Trophoblast cell (in vitro differentiated cells and primary cell): ENCODE data around the gene PPP1R11.
A peak's percentile ranks its signal among the peaks of the same experiment; 100 is the strongest.

ENCODE experiments used
- DNase-seq, 2 donors: peaks; one replicate each; pipeline ENCODE4 v3.0.0-alpha.2; 2016
- H2AFZ ChIP-seq: 2 replicates; pipeline ENCODE4 v1.6.1; 2013; ENCODE audit warnings: low read length, moderate library complexity, mild to moderate bottlenecking; ENCODE audit not compliant: insufficient read depth, poor library complexity
- H2AK5ac ChIP-seq: 2 replicates; pipeline ENCODE4 v1.6.1; 2013; ENCODE audit warnings: mild to moderate bottlenecking, low read length
- H2BK120ac ChIP-seq: 2 replicates; pipeline ENCODE4 v1.6.1; 2013; ENCODE audit warnings: low read length, mild to moderate bottlenecking, moderate library complexity; ENCODE audit not compliant: insufficient read depth, poor library complexity
- H2BK12ac ChIP-seq: 2 replicates; pipeline ENCODE4 v1.6.1; 2013; ENCODE audit warnings: mild to moderate bottlenecking, low read length, moderate library complexity
- H2BK5ac ChIP-seq: 2 replicates; pipeline ENCODE4 v1.6.1; 2013; ENCODE audit warnings: low read length, low read depth, moderate library complexity, mild to moderate bottlenecking; ENCODE audit not compliant: poor library complexity
- H3K14ac ChIP-seq: 2 replicates; pipeline ENCODE4 v1.6.1; 2013; ENCODE audit warnings: mild to moderate bottlenecking, low read length
- H3K18ac ChIP-seq: 2 replicates; pipeline ENCODE4 v1.6.1; 2013; ENCODE audit warnings: mild to moderate bottlenecking, low read length
- H3K23ac ChIP-seq: 2 replicates; pipeline ENCODE4 v1.6.1; 2013; ENCODE audit warnings: low read length
- H3K27ac ChIP-seq: 2 replicates; pipeline ENCODE4 v1.5.1; 2013; ENCODE audit warnings: low read depth, mild to moderate bottlenecking, inconsistent platforms, low read length, moderate library complexity
- H3K27me3 ChIP-seq: 2 replicates; pipeline ENCODE4 v1.6.1; 2013; ENCODE audit warnings: inconsistent platforms, mild to moderate bottlenecking, low read length, moderate library complexity; ENCODE audit not compliant: insufficient read depth
- H3K36me3 ChIP-seq, 2 experiments: 1 replicate in 1 of 2; 2 replicates in 1 of 2; pipeline ENCODE4 v1.6.1; 2013; ENCODE audit warnings: low read length in 2 of 2, mild to moderate bottlenecking in 2 of 2, moderate library complexity in 1 of 2; ENCODE audit not compliant: insufficient read depth in 2 of 2, control insufficient read depth in 1 of 2
- H3K4ac ChIP-seq: 2 replicates; pipeline ENCODE4 v1.6.1; 2013; ENCODE audit warnings: low read depth, mild to moderate bottlenecking, low read length, moderate library complexity
- H3K4me1 ChIP-seq, 2 experiments: 1 replicate in 1 of 2; 2 replicates in 1 of 2; pipeline ENCODE4 v1.6.1; 2013; ENCODE audit warnings: low read length in 2 of 2, mild to moderate bottlenecking in 2 of 2, moderate library complexity in 1 of 2; ENCODE audit not compliant: insufficient read depth in 2 of 2, control insufficient read depth in 1 of 2
- H3K4me2 ChIP-seq: 2 replicates; pipeline ENCODE4 v1.6.1; 2013; ENCODE audit warnings: inconsistent platforms, mild to moderate bottlenecking, low read length, moderate library complexity
- H3K4me3 ChIP-seq: 2 replicates; pipeline ENCODE4 v1.5.1; 2013; ENCODE audit warnings: mild to moderate bottlenecking, low read depth, low read length, inconsistent platforms
- H3K79me1 ChIP-seq: one replicate; pipeline ENCODE4 v1.6.1; 2013; ENCODE audit warnings: low read length
- H3K79me2 ChIP-seq: 2 replicates; pipeline ENCODE4 v1.6.1; 2013; ENCODE audit warnings: low read length, mild to moderate bottlenecking; ENCODE audit not compliant: control insufficient read depth, insufficient read depth, poor library complexity
- H3K9ac ChIP-seq: 2 replicates; pipeline ENCODE4 v1.6.1; 2013; ENCODE audit warnings: mild to moderate bottlenecking, low read length
- H3K9me3 ChIP-seq: 2 replicates; pipeline ENCODE4 v1.6.1; 2013; ENCODE audit warnings: low read depth, mild to moderate bottlenecking, control low read depth, inconsistent platforms, low read length; ENCODE audit not compliant: insufficient read depth
- H4K12ac ChIP-seq: 2 replicates; pipeline ENCODE4 v1.6.1; 2013; ENCODE audit warnings: low read depth, mild to moderate bottlenecking, low read length, moderate library complexity
- H4K8ac ChIP-seq: 2 replicates; pipeline ENCODE4 v1.6.1; 2013; ENCODE audit warnings: low read depth, mild to moderate bottlenecking, low read length, moderate library complexity
- H4K91ac ChIP-seq: one replicate; pipeline ENCODE4 v1.6.1; 2013; ENCODE audit warnings: low read depth, mild to moderate bottlenecking, low read length, moderate library complexity
- WGBS: extraction: QIAGEN DNeasy Blood & Tissue Kit; methylation state at CpG from one replicate; pipeline ENCODE4 v1.1.7; 2013; ENCODE audit warnings: missing lambda C conversion rate; ENCODE audit not compliant: insufficient read length, insufficient coverage; ENCODE audit errors: extremely low coverage; 5-methylcytosine and 5-hydroxymethylcytosine counted together

Gene PPP1R11

GRCh38 chr6:30061092-30061857 lies 5.7 kb upstream of the PPP1R11 start, which contains the start of gene POLR1H:
Gene POLR1H, plus strand, starts transcription at chr6:30061265. Its CDS starts 260 bp downstream, at chr6:30061525.
- peak; percentile 97 to 99 for DNase-seq
- H2BK5ac ChIP-seq, result peak within 1 kb of the TSS; percentile 5
- peak within 1 kb of the TSS; percentile 72 for H4K12ac ChIP-seq
- no peak within 1 kb of the TSS for H3K23ac ChIP-seq
- peak within 1 kb of the TSS; percentile 58 for H4K91ac ChIP-seq
- H3K4ac ChIP-seq, result peak within 1 kb of the TSS; percentile 50
- no peaks in the 10 kb centered on the region for H3K27me3 ChIP-seq
- H3K4me1 ChIP-seq, result peaks cover 4 to 8% of the 10 kb centered on the region in 2 experiments
- no CpG with 5 or more reads among the region's 48 CpGs for WGBS
- peak within 1 kb of the TSS; percentile 40 for H3K18ac ChIP-seq
- peaks cover 4% of the 10 kb centered on the region for H3K79me1 ChIP-seq
- H2AK5ac ChIP-seq, result no peak within 1 kb of the TSS
- H3K9me3 ChIP-seq, result no peaks in the 10 kb centered on the region
- peaks cover 3% of the 10 kb centered on the region for H3K79me2 ChIP-seq
- no peak within 1 kb of the TSS for H2BK12ac ChIP-seq
- H3K27ac ChIP-seq, result peak within 1 kb of the TSS; percentile 39
- H3K9ac ChIP-seq, result peak within 1 kb of the TSS; percentile 79
- H3K4me2 ChIP-seq, result peak within 1 kb of the TSS; percentile 85
- H2BK120ac ChIP-seq, result peak within 1 kb of the TSS; percentile 23
- H2AFZ ChIP-seq, result peak within 1 kb of the TSS; percentile 65
- H3K36me3 ChIP-seq, result no peaks in the 10 kb centered on the region
- peak within 1 kb of the TSS; percentile 58 for H3K14ac ChIP-seq
- peak within 1 kb of the TSS; percentile 81 for H4K8ac ChIP-seq
- H3K4me3 ChIP-seq, result peak within 1 kb of the TSS; percentile 80

GRCh38 chr6:30061858-30062458 lies 5.0 kb upstream of the PPP1R11 start:
- Histone ChIP-seq H3K27me3 (no peaks in the 10 kb centered on the region), H4K91ac (no peak overlapping the region), H2AK5ac (no peak overlapping the region), H3K36me3 (no peaks in the 10 kb centered on the region), H3K9me3 (no peaks in the 10 kb centered on the region), H3K79me2 (peaks cover 5% of the 10 kb centered on the region), H4K12ac (peak overlapping the region; percentile 19), H3K27ac (no peak overlapping the region), H3K23ac (no peak overlapping the region), H2BK5ac (peak overlapping the region; percentile 3), H4K8ac (peak overlapping the region; percentile 81), H3K9ac (peak overlapping the region; percentile 79), H3K4me1 (peaks cover 4 to 8% of the 10 kb centered on the region in 2 experiments), H2BK12ac (no peak overlapping the region), H3K4me2 (peak overlapping the region; percentile 79), H3K4me3 (peak overlapping the region; percentile 80), H3K4ac (no peak overlapping the region), H3K18ac (peak overlapping the region; percentile 11), H2AFZ (peak overlapping the region; percentile 58), H3K79me1 (peaks cover 7% of the 10 kb centered on the region), H2BK120ac (no peak overlapping the region), H3K14ac (peak overlapping the region; percentile 38)
- DNase-seq, result no peak
- no CpG with 5 or more reads among the region's 13 CpGs for WGBS

- peak in 1 of 2 donors; percentile 6 for DNase-seq
- H3K4ac ChIP-seq, result no peak overlapping the region
- no peak overlapping the region for H3K4me3 ChIP-seq
- WGBS, result no CpG with 5 or more reads among the region's 7 CpGs
- no peaks in the 10 kb centered on the region for H3K36me3 ChIP-seq
- H2AK5ac ChIP-seq, result no peak overlapping the region
- H3K9me3 ChIP-seq, result no peaks in the 10 kb centered on the region
- no peak overlapping the region for H4K8ac ChIP-seq
- H2AFZ ChIP-seq, result no peak overlapping the region
- no peaks in the 10 kb centered on the region for H3K27me3 ChIP-seq
- H2BK12ac ChIP-seq, result no peak overlapping the region
- H3K4me2 ChIP-seq, result no peak overlapping the region
- no peak overlapping the region for H2BK120ac ChIP-seq
- H3K27ac ChIP-seq, result no peak overlapping the region
- no peak overlapping the region for H3K9ac ChIP-seq
- no peak overlapping the region for H2BK5ac ChIP-seq
- H4K91ac ChIP-seq, result no peak overlapping the region
- peaks cover 10% of the 10 kb centered on the region for H3K79me1 ChIP-seq
- no peak overlapping the region for H3K14ac ChIP-seq
- H4K12ac ChIP-seq, result no peak overlapping the region
- peaks cover 4 to 8% of the 10 kb centered on the region in 2 experiments for H3K4me1 ChIP-seq
- no peak overlapping the region for H3K18ac ChIP-seq
- peaks cover 5% of the 10 kb centered on the region for H3K79me2 ChIP-seq
- H3K23ac ChIP-seq, result no peak overlapping the region
These were observed 4.4 kb upstream of the PPP1R11 start for GRCh38 chr6:30062471-30063178.

GRCh38 chr6:30063315-30063714 lies 3.7 kb upstream of the PPP1R11 start:
- no peak overlapping the region for H3K9ac ChIP-seq
- H3K27me3 ChIP-seq, result no peaks in the 10 kb centered on the region
- no peak overlapping the region for H3K18ac ChIP-seq
- H4K12ac ChIP-seq, result no peak overlapping the region
- no peak overlapping the region for H2AFZ ChIP-seq
- H3K4me3 ChIP-seq, result no peak overlapping the region
- no peak overlapping the region for H4K91ac ChIP-seq
- H2AK5ac ChIP-seq, result no peak overlapping the region
- H3K23ac ChIP-seq, result no peak overlapping the region
- no peak overlapping the region for H4K8ac ChIP-seq
- no peak overlapping the region for H2BK12ac ChIP-seq
- no peak overlapping the region for H2BK5ac ChIP-seq
- no peak for DNase-seq
- no peak overlapping the region for H3K4me2 ChIP-seq
- H3K9me3 ChIP-seq, result no peaks in the 10 kb centered on the region
- no peaks in the 10 kb centered on the region for H3K36me3 ChIP-seq
- no peak overlapping the region for H3K4ac ChIP-seq
- H3K79me1 ChIP-seq, result peaks cover 10% of the 10 kb centered on the region
- H3K79me2 ChIP-seq, result peaks cover 5% of the 10 kb centered on the region
- H2BK120ac ChIP-seq, result no peak overlapping the region
- no peak overlapping the region for H3K27ac ChIP-seq
- no peak overlapping the region for H3K14ac ChIP-seq
- WGBS, result no CpG with 5 or more reads among the region's 2 CpGs
- H3K4me1 ChIP-seq, result peaks cover 4 to 8% of the 10 kb centered on the region in 2 experiments
